GM06990 (cell line): Measurements from ENCODE around the gene OXCT2.
"Not testable (repeated sequence)": the region's sequence is repeated elsewhere in the genome, so short reads cannot be mapped to it uniquely, and the experiment has no call there.

ENCODE experiments used
- DNase-seq: peaks from one replicate; pipeline ENCODE4 v3.0.0-alpha.2; 2011; ENCODE audit not compliant: insufficient read length; ENCODE audit errors: extremely low read depth
- H3K27me3 ChIP-seq: replicated peaks from 2 replicates; pipeline ENCODE4 v1.6.0; 2011; ENCODE audit warnings: low read length; ENCODE audit not compliant: control insufficient read depth, insufficient read depth
- H3K36me3 ChIP-seq: 2 replicates; pipeline ENCODE4 v1.5.1; 2011; ENCODE audit warnings: low read length; ENCODE audit not compliant: control insufficient read depth, insufficient read depth
- H3K4me3 ChIP-seq: replicated peaks from 2 replicates; pipeline ENCODE4 v1.5.1; 2011; ENCODE audit warnings: low read depth, mild to moderate bottlenecking, control low read depth, low read length
- CTCF ChIP-seq: IDR thresholded peaks from 2 replicates; pipeline ENCODE4 v1.5.1; 2011; ENCODE audit warnings: low read length, control low read depth, mild to moderate bottlenecking, inconsistent platforms; ENCODE audit not compliant: insufficient read depth, poor library complexity, severe bottlenecking

The OXCT2 gene

GRCh38 chr1:39771022-39771532 is at the start of gene OXCT2:
OXCT2 (minus strand) TSS chr1:39771348; CDS start chr1:39771255, 93 bp downstream.
- not testable (repeated sequence) for H3K4me3 ChIP-seq, DNase-seq, H3K36me3 ChIP-seq, H3K27me3 ChIP-seq

GRCh38 chr1:39819091-39819812 is 48.1 kb upstream of the OXCT2 start:
- no peak for TF ChIP-seq CTCF
- no peak for DNase-seq
- Histone ChIP-seq H3K36me3 (no peaks in the 10 kb centered on the region), H3K27me3 (no peaks in the 10 kb centered on the region), H3K4me3 (no peak overlapping the region)

GRCh38 chr1:39818482-39818881 is 47.3 kb upstream of the OXCT2 start:
- no peak for TF ChIP-seq CTCF
- Histone ChIP-seq H3K36me3 (no peaks in the 10 kb centered on the region), H3K4me3 (no peak overlapping the region), H3K27me3 (no peaks in the 10 kb centered on the region)
- no peak for DNase-seq

GRCh38 chr1:39817091-39817932 is 46.2 kb upstream of the OXCT2 start:
- H3K27me3 ChIP-seq, H3K36me3 ChIP-seq, H3K4me3 ChIP-seq: not testable (repeated sequence)
- peak; percentile 83 for DNase-seq
- peak; percentile 36 for TF ChIP-seq CTCF

GRCh38 chr1:39816415-39817090 is 45.4 kb upstream of the OXCT2 start:
- Histone ChIP-seq H3K4me3 (no peak overlapping the region), H3K27me3 (no peaks in the 10 kb centered on the region), H3K36me3 (no peaks in the 10 kb centered on the region)
- TF ChIP-seq CTCF, result peak; percentile 82
- peak; percentile 65 for DNase-seq

- no peak for TF ChIP-seq CTCF
- H3K27me3 ChIP-seq, result no peaks in the 10 kb centered on the region
- no peak overlapping the region for H3K4me3 ChIP-seq
- no peak for DNase-seq
- no peaks in the 10 kb centered on the region for H3K36me3 ChIP-seq
Measured at GRCh38 chr1:39812913-39813312, 41.8 kb upstream of the OXCT2 start.
